ENCODE measurements around the gene ASAH2B.
A peak's percentile ranks its signal among the peaks of the same experiment; 100 is the strongest.
"Not testable (repeated sequence)": the region's sequence is repeated elsewhere in the genome, so short reads cannot be mapped to it uniquely, and the experiment has no call there.

ASAH2B gene

DNA sequence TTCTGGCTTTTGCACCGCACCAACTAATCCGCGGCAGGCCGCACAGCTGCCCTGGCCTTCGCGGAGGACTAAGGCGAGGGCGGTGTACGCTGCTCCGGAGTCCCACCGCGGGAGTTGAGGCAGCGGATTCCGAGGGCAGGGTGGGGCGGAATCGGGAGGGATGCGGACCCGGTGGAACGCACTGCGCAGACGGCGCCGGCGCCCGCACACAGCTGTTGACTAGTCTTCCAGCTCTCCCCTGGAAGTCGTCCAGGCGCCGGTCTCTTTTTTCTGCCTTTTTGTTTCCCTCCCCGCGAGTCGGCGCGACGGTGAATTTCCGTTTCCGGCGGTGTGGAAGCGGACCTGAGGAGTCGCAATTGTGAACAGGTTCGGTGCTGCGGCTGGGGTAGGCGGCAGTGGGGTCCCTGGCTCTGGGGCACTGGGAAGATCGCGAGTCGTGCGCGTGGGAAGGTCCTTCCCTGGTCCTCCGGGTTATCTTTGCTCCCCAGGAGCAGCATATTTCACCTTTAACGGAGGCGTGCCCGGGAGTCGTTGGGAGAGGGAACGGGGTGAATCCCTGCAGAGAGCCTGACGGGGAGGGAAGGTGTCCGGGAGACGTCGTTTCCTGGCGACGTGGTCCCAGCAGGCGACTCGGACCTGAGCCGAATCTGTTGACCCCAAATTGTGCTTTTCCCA, at the start of gene ASAH2B:
ASAH2B (plus strand) TSS at position 319 of the 675 bp plus-strand sequence. CDS start 5,195 bp downstream, outside the sequence.
- DNase-seq (ENCODE audit: low spot score), result peak; percentile 60

DNA sequence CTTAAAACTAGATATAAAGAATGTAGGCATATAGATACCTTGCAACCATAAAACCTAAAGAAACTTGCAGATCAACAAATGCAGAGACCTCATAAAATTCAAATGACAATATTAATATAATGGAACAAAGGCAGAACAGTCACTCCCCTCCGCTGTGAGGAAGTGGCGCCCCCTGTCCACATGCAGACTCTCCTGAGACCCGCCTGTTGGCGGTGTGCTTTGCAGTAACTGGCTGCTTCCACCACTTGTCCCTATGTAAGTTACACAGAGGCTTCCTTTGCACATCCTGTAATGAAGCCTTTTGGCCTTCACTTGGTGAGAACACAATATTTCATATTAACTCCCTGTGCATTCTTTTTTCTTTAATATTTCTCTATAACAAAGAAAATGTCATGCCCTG, 41.9 kb upstream of the ASAH2B start:
- not testable (repeated sequence) for DNase-seq (ENCODE audit: low spot score)

DNA sequence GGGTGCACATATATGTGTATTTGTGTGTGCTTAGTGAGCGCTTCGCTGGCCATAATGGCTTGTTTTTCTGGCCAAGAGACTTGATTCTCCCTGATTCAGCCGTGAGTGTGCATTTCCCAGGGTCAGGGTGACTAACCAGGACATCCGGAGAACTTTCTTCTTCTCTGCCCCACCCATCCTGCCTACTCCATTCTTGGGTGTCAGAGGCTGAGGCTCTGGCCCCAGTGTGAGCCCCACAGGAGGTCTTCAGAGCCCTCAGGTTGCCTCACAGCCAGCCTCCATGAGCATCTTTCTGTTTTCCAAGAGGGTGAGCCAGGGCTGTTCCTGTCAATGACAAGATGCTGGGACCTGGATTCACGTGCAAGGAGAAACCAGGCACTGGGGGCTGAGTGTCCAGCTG, 37.8 kb upstream of the ASAH2B start:
- DNase-seq (ENCODE audit: low spot score), result not testable (repeated sequence)

DNA sequence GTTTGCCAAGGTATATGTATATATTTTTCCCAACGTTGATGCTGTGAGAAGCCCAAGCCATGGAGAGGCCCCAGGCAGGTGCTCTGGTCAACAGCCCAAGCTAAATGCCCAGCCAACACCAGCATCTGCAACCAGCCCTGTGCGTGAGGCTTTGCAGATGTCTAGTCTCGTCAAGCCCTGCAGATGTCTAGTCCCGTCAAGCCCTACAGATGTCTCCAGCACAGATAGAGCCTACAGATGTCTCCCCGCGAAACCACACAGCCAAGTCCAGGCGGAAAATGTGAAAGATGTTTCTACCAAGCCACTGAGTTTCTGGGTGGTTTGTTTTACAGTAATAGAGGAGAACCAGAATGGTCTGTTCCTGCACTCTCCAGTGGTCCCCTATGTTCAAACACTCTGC, 36.7 kb upstream of the ASAH2B start:
- DNase-seq (ENCODE audit: low spot score), result not testable (repeated sequence)

DNA sequence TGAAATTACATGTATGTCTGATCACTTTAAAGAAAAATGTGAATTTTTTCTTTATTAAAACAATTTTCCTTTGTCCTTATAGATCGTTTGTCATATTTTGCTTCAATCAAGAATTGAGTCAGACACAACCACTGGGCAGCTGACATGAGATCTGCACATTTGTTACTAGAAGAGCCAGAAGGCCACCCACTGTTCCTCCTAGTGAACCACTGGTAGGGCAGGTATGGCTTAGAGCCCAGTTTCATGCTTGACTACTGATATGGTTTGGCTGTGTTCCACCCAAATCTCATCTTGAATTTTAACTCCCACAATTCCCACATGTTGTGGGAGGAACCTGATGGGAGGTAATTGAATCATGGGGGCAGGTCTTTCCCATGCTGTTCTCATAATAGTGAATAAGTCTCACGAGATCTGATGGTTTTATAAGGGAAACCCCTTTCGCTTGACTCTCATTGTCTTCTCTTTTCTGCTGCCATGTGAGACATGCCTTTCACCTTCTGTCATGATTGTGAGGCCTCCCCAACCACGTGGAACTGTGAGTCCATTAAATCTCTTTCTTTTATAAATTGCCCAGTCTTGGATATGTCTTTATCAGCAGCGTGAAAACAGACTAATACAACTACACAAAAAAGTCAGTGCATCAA, 35.2 kb upstream of the ASAH2B start:
- DNase-seq (ENCODE audit: low spot score), result not testable (repeated sequence)

DNA sequence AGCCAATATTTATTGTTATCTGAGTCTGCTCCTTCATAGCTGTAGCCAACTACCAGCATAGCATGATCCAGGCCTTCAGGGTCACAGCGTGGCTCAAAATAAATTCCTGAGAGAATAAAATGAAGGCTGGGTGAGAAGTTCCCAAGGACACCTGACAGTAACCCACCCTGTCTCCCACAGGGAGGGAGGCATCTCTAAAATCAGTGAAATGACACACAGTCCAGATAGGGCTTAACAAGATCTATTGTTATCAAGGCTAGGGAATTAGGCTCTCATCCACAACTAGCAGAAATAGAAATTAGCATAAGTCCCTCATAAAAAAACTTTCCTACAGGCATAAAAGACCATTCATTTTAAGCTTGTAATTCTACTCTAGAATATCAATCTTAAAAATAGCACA, 33.7 kb upstream of the ASAH2B start:
- not testable (repeated sequence) for DNase-seq (ENCODE audit: low spot score)

DNA sequence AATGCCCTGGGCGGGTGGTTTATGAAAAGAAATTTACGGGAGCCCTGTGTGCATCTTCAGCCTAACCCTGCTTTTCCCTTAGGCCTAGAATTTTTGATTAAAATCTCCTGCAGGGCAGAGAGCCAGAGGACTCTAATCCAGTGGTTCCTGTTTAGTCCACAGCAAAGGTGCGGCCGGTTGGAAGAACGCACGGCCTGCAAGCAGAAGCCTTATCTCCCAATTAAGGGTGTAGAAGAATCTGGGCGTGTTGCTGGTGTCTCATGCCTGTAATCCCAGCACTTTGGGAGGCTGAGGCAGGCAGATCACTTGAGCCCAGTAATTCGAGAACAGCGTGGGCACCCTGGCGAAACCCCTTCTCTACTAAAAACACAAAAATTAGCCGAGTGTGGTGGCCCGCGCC, 29.5 kb upstream of the ASAH2B start:
- not testable (repeated sequence) for DNase-seq (ENCODE audit: low spot score)

DNA sequence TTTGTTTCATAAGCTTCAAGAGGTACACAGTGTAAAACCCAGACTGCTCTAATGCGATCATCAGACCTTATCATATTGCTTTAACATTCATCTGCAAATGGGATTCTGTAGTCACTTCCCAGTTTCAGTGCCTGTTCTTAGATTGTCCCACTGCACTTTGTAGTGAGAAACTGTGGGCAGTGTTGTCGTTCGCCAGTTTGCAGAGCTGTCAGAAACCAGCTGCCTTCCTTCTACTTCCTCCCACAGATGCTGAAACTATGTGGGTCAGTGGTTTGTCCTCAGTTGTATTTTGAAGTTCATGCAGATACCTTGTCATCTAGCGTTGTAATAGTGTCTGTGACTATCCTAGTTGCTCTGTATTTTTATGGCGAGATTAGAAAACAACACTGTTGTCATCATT, 15.9 kb upstream of the ASAH2B start:
- not testable (repeated sequence) for DNase-seq (ENCODE audit: low spot score)

DNA sequence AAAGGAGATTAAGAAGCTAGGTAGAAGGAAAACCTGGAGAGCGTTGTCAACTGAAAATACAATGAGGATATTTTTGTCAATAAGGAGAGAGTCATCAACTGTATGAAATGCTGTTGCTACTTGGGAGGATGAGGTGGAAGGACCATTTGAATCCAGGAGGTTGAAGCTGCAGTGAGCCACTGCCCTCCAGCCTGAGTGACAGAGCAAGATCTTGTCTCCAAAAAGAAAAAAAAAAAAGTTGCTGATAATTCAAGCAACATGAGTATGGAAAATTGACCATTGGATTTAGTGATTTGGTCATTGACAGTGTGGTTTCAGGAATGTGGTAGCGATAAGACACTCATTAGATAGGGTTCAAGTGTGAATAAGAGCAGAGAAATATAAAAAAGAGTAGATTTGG, 11.6 kb upstream of the ASAH2B start:
- DNase-seq (ENCODE audit: low spot score), result not testable (repeated sequence)

DNA sequence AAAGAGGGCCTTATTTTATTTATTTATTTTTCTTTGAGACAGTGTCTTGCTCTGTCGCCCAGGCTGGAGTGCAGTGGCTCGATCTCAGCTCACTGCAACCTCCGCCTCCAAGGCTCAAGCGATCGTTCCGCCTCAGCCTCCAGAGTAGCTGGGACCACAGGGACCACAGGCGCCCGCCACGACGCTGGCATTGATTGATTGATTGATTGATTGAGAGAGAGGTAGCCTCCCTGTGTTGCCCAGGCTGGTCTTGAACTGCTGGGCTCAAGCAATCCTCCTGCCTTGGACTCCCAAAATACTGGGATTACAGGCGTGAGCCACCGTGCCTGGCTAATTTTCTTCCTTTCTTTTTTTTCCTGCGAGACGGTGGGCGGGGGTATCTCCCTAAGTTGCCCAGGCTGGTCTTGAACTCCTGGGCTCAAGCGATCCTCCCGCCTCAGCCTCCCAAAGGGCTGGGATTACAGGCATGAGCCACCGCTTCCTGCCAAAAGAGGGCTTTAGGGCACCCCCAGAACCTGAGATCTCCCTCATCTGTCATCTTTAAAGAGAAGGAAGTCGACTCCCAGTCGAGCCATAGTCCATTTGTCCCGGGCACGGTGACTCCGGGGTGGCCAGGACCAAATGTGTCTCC, 634 bp upstream of the ASAH2B start:
- not testable (repeated sequence) for DNase-seq (ENCODE audit: low spot score)

DNA sequence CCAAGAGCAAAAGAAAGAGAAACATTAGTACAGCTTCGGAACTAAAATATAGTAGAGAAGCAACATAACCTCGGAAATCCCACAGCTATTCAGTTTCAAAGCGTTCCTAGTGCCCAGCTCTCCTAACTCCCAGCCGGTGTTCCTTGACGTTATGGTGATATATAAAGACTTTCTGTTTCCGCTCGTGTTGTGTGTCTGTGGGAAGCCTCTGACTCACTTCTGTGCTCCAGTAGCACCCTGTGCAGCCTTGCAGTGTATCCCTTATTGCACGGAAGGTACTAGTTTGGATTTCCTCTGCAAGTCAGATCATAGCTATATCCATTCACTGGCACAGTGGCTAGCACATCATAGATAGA, 535 bp downstream of the ASAH2B start:
- DNase-seq (ENCODE audit: low spot score), result peak; percentile 19

DNA sequence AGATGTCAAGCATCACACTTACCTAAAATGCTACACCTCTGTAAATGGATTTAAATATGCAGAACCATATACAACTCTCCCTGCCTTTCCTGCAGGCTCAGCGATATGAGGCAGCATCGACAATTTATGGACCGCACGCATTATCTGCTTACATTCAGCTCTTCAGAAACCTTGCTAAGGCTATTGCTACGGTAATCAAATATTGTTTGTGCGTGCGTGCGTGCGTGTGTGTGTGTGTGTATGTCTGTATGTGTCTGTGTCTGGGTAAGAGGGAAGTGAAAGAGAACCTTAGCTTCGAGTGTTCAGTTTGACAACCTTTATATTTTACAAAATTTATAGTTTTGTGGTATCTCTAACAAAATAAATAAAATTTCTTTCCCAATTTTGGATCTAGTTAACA, 3.1 kb downstream of the ASAH2B start:
- not testable (repeated sequence) for DNase-seq (ENCODE audit: low spot score)

DNA sequence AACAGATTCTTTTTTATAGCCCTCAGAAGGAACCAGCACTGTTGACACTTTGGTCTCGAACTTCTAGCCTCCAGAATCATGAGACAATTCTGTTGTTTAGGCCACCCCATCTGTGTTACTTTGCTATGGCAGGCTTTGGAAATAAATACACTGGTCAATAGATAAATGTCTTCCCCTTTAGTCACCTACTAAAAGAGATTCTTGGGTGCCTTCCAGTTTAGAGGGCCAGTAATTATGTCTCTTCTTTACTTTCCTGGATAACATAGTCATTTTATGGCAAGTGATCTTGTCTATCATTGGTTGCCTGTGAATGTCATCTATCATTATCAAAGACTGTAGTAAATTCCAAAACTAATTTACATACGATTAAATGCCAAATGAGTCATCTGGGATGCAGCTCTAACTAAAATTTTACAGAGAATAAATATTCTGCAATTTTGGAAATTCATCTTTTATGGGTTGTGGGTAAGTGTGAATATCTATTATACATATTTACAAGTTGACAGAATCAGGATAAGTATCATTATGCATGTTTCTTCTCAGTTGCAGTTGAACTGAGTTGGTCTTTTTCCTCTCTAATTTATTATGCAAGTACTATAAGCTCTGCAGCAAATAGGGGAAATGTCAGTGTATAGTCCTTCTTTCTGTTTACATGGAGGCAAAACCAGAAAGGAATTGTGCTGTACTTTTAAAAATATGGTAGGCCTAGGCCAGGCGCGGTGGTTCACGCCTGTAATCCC, 27.2 kb downstream of the ASAH2B start:
- not testable (repeated sequence) for DNase-seq (ENCODE audit: low spot score)

DNA sequence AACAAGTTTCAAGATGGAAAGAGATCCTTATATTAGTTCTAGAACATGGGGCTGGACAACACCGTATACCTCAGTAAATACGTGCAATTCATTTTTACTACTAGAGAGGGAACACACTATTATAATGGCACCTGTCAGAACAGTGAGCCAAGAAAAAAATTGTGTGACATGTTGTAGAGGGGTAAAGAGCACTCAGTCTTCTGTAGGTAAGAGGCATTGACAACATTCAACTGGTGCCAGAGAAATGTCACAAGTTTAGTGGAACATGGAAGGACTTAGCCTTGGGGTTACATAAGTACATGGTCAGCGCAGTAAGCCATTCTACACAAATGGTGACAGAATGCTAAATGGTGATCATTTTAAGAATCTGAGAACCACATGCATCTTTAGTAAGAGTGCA, 32.3 kb downstream of the ASAH2B start:
- not testable (repeated sequence) for DNase-seq (ENCODE audit: low spot score)

DNA sequence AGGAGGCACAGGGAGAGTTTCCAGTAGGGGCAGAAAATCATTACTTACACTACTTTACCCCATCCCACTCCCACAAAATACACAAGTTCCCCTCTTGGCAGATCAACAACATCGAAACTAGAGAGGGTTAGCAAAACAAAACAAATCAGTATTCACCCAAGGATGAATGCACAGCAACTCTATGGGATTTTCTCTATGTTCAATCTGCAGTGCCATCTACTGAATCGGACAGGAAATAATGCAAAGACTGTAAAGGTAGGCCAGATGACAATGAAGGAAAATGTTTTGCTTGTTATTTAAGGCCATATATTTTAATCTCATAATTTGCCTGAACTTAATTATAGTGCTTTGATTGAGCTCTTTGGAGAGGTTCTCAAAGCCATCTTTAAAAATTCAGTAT, 35.1 kb downstream of the ASAH2B start:
- not testable (repeated sequence) for DNase-seq (ENCODE audit: low spot score)

DNA sequence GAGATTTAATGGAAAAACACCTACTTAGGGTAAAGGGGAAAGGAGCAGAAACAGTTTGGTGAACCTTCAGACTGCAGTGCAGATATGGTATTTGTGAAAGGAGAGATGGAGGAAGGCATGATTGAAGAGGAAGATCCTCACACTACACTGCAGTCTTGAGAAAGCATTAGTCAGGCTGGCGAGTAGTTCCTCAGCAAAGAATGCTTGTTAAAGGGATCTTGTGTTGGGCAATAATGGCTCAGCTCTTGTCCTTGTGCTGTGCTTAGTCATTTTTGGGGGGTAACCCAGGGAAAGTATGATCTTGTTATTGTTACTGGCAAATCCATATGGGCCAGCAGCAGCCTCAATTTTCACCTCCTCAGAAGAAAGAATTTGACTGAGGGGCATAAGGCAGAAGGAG, 40.3 kb downstream of the ASAH2B start:
- DNase-seq (ENCODE audit: low spot score), result not testable (repeated sequence)

DNA sequence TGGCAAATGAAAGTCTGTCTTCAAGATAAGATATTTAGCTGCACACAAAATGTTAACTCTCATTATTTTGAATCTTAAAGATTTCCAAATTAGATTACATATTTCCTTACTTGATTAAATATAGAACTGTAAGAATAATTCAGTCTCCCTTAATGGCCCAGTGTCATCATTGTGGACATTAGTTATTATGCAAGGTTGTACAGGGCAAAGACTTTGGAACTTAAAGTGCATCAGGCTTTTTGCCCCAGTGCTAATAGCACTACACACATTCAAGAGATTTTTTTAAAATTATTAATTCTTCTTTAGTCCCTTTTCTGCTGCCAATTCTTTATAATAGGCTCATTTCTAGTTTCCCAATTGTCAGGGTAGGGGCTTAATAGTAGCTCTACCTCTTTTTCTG, 42.3 kb downstream of the ASAH2B start:
- not testable (repeated sequence) for DNase-seq (ENCODE audit: low spot score)

DNA sequence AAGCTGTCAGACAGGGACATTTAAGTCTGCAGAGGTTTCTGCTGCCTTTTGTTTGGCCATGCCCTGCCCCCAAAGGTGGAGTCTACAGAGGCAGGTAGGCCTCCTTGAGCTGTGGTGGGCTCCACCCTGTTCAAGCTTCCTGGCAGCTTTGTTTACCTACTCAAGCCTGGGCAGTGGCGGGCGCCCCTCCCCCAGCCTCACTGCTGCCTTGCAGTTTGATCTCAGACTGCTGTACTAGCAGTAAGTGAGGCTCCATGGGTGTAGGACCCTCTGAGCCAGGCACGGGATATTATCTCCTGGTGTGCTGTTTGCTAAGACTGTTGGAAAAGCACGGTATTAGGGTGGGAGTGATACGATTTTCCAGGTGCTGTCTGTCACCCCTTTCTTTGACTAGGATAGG, 48.2 kb downstream of the ASAH2B start:
- DNase-seq (ENCODE audit: low spot score), result not testable (repeated sequence)

DNA sequence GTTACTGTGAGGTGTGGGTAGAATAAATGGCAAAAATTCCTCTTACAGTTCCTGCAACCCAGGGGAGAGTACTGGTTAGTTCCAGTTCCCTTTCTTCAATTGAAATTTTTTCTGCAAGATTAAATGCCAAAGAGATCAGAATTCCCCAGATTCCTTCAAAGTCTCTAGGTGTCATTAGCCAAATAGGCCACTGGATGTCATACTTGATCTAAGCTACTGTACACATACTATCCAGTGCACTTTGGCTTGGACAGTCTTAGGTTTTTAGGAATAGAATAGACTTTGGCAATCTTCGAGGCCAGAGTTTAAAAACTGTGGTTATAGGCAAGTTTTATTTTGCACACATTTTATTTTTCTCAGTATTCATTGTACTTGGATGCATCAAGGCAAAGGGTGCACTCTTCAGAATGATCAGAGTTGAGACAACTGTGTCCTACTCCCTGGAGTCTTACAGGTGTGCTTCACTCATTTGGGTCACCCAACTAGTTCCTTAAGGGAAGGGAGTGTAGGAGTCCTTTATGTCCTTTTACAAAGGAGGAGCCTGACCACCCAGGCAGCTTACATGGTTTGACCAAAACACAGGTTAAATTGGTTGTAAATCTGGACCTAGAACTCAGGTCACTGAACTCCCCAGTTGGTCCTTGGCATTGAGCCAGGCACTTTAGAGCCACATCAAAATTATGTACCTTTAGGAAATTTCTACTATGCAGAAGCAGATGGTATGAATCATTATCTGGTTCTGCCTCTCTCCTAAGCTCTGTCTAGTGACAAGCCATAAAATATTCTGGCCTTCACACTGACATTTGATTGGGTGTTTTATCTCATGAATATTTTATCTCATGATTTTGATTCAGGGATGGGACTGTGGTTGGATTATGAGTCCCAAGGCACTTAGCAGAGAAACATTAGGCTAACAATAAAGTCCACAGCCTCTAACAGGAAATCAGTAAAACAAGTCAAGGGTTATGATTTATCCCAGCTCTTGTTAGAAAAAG, 49.5 kb downstream of the ASAH2B start:
- DNase-seq (ENCODE audit: low spot score), result peak; percentile 42

DNA sequence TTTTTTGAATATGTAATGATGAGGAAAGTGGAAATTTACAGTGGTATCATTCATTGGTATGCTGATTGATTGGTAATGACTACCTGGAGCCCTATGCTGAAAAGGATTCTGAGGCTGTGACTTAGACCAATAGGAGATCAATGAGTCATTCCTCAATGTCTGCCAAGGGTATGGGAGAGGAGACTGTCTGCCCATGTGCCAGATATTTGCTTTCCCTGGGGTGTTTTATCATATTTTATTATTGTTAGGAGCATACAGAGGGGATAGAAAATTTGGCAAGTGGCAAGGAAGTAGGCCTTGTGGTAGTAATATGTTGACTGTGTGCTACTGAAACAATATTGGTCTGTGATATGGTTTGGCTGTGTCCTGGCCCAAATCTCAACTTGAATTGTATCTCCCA, 54.8 kb downstream of the ASAH2B start:
- no peak for DNase-seq (ENCODE audit: low spot score)

DNA sequence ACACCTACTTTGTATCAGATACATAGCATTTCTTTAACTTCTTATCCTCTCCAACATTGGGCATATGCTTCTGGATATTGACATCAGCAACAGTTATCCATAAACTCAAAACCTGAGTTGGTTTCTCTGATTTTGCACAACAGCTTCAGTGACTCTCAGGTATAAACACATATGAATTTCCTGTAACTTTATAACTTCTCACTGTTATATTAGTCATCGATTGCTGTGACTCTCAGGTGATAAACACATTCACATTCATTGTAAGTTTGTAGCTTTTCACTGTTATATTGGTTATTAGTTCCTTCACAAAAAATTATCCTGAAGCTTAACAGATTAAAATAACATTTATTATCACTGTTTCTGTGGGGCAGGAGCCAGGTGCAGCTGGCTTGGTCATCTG, 57.0 kb downstream of the ASAH2B start:
- no peak for DNase-seq (ENCODE audit: low spot score)
